Measurements from ENCODE around the gene WDR7.

WDR7 gene

GRCh38 chr18:57050310-57050949 is 399.3 kb downstream of the WDR7 start:
- DNase-seq: no peak

GRCh38 chr18:57051021-57051656 is 400.0 kb downstream of the WDR7 start:
- no peak for DNase-seq

GRCh38 chr18:57051657-57052044 is 400.5 kb downstream of the WDR7 start:
- no peak for DNase-seq

GRCh38 chr18:57052173-57052572 is 401.0 kb downstream of the WDR7 start:
- DNase-seq: no peak

- no peak for DNase-seq
Measured at GRCh38 chr18:57052759-57053158, 401.6 kb downstream of the WDR7 start.

GRCh38 chr18:57054891-57055290 is 403.7 kb downstream of the WDR7 start:
- DNase-seq: no peak

- peak in 1 of 5 experiments; percentile 11 for DNase-seq
Measured at GRCh38 chr18:57057890-57058289, 406.7 kb downstream of the WDR7 start.

GRCh38 chr18:57058734-57059133 is 407.6 kb downstream of the WDR7 start:
- no peak for DNase-seq

- DNase-seq: no peak
Measured at GRCh38 chr18:57059366-57059765, 408.2 kb downstream of the WDR7 start.

GRCh38 chr18:57060814-57061213 is 409.7 kb downstream of the WDR7 start:
- DNase-seq: no peak

- no peak for DNase-seq
Measured at GRCh38 chr18:57062178-57062577, 411.0 kb downstream of the WDR7 start.

GRCh38 chr18:57062844-57063243 is 411.7 kb downstream of the WDR7 start:
- no peak for DNase-seq

GRCh38 chr18:57063601-57064103 is 412.5 kb downstream of the WDR7 start:
- DNase-seq: no peak

GRCh38 chr18:57073501-57074187 is 422.5 kb downstream of the WDR7 start:
- no peak for DNase-seq

- no peak for DNase-seq
Measured at GRCh38 chr18:57075716-57076400, 424.7 kb downstream of the WDR7 start.

- no peak for DNase-seq
Measured at GRCh38 chr18:57077005-57077765, 426.0 kb downstream of the WDR7 start.

- peak in 2 of 5 experiments; percentile 54 to 64 for DNase-seq
Measured at GRCh38 chr18:57077786-57078552, 426.8 kb downstream of the WDR7 start.

- no peak for DNase-seq
Measured at GRCh38 chr18:57078614-57079013, 427.5 kb downstream of the WDR7 start.

- DNase-seq: no peak
Measured at GRCh38 chr18:57080479-57080878, 429.3 kb downstream of the WDR7 start.

GRCh38 chr18:57081899-57082298 is 430.7 kb downstream of the WDR7 start:
- DNase-seq: no peak

GRCh38 chr18:57083485-57083884 is 432.3 kb downstream of the WDR7 start:
- no peak for DNase-seq

Data from T-helper 2 cell (primary cell).